ENCODE results near the gene PNMT. TPM values are rescaled to one million over a fixed set of nuclear protein-coding genes. Genes with fewer than 3 reads are reported as not detected.

PNMT gene
- total and polyA plus RNA-seq, 2 of the 4 experiments (the other 2 are of a cell fraction): not detected

DNA sequence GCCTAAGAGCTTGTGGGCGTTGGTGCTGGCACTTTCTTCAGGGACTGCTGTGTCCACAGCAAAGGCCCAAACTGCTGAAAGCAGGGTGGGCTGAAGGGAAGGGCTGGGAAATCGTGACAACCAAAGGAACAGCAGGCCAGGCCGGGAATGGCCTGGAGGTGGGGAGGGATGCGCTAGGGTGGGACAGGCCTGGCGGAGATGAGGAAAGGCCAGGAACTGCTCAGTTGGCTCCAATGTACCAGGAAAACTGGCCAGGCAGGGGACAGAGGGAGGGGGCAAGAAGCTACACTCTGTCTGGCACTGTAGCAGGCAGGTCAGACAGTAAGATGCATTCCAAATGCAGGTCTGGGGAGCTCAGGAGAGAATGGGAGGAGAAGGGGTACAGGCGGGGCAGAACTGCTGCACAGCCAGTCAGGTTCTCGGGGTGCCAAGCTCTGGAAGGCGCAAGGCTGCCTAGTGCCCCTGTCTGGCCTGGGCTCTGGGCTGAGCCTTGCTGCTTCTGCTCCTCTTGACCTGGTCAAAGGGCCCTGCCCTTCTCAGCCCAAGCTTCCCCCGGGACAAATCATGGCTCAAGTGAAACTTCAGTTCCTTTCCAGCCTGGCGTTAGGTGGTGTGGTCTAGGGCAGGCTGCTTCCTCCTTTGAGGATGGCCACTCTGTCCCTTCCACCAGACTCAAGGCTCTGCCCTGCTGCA, 7.3 kb downstream of the PNMT start:
- dilution Hi-C loops (cut with HindIII; ENCODE audit: low sequenced_read_pairs, unreplicated experiment) (no loop called here), in situ Hi-C loops (cut with MboI; ENCODE audit: low sequenced_read_pairs) (no loop called here), intact Hi-C loops (cut with micrococcal nuclease) (no loop called here)
- no peak overlapping the region for H3K56ac ChIP-seq (ENCODE audit: extremely low read depth, insufficient read depth, low read length)
- POLR2A ChIA-PET (ENCODE audit: unreplicated experiment): no interaction called here
- no peak overlapping the region for H3K18ac ChIP-seq (ENCODE audit: low read depth, low read length)
- H3K27ac ChIP-seq (ENCODE audit: insufficient read depth, low read length): no peak overlapping the region
- no peak overlapping the region for H2BK15ac ChIP-seq (ENCODE audit: low read depth, low read length)
- no peak overlapping the region for H2AK9ac ChIP-seq (replicated peaks; ENCODE audit: low read depth, low read length, poor library complexity)
- no peak overlapping the region for H4K8ac ChIP-seq (ENCODE audit: low read depth in 2 of 2, low read length in 2 of 2)
- no peak for TF ChIP-seq RFX5 (IDR thresholded peaks at IDR 0.05; ENCODE audit: low read depth, low read length)
- TF ChIP-seq CHD1 (IDR thresholded peaks at IDR 0.05; ENCODE audit: low read depth, low read length): no peak
- TF ChIP-seq FOS (IDR thresholded peaks at IDR 0.05; ENCODE audit: low read depth, low read length): no peak
- TF ChIP-seq, protein P1, sequence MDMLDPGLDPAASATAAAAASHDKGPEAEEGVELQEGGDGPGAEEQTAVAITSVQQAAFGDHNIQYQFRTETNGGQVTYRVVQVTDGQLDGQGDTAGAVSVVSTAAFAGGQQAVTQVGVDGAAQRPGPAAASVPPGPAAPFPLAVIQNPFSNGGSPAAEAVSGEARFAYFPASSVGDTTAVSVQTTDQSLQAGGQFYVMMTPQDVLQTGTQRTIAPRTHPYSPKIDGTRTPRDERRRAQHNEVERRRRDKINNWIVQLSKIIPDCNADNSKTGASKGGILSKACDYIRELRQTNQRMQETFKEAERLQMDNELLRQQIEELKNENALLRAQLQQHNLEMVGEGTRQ (IDR thresholded peaks at IDR 0.05; ENCODE audit: low read depth, low read length): no peak
- TF ChIP-seq RCOR1 (IDR thresholded peaks at IDR 0.05; ENCODE audit: insufficient replicate concordance, low read length): no peak
- TF ChIP-seq, protein P2, sequence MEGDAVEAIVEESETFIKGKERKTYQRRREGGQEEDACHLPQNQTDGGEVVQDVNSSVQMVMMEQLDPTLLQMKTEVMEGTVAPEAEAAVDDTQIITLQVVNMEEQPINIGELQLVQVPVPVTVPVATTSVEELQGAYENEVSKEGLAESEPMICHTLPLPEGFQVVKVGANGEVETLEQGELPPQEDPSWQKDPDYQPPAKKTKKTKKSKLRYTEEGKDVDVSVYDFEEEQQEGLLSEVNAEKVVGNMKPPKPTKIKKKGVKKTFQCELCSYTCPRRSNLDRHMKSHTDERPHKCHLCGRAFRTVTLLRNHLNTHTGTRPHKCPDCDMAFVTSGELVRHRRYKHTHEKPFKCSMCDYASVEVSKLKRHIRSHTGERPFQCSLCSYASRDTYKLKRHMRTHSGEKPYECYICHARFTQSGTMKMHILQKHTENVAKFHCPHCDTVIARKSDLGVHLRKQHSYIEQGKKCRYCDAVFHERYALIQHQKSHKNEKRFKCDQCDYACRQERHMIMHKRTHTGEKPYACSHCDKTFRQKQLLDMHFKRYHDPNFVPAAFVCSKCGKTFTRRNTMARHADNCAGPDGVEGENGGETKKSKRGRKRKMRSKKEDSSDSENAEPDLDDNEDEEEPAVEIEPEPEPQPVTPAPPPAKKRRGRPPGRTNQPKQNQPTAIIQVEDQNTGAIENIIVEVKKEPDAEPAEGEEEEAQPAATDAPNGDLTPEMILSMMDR (conservative IDR thresholded peaks at IDR 0.05; ENCODE audit: low read depth, low read length): no peak
- TF ChIP-seq MXI1 (IDR thresholded peaks at IDR 0.05; ENCODE audit: borderline replicate concordance, low read depth, low read length): no peak
- TF ChIP-seq NFE2L2 (IDR thresholded peaks at IDR 0.05; ENCODE audit: low read depth, low read length): no peak
- TF ChIP-seq MAFK (IDR thresholded peaks at IDR 0.05; ENCODE audit: low read depth, low read length): no peak
- TF ChIP-seq BHLHE40 (IDR thresholded peaks at IDR 0.05; ENCODE audit: low read depth, low read length): no peak
- no peak for TF ChIP-seq CEBPB (IDR thresholded peaks at IDR 0.05; ENCODE audit: low read depth, low read length)
- no peak for TF ChIP-seq MAZ (IDR thresholded peaks at IDR 0.05; ENCODE audit: borderline replicate concordance, low read depth, low read length)
- TF ChIP-seq POLR2A (IDR thresholded peaks at IDR 0.05; ENCODE audit: low read depth, low read length): no peak
- no peak for TF ChIP-seq SMC3 (IDR thresholded peaks at IDR 0.05; ENCODE audit: low read depth, low read length)
- TF ChIP-seq RAD21 (IDR thresholded peaks at IDR 0.05; ENCODE audit: low read length): no peak
- no peak for TF ChIP-seq ELK1 (IDR thresholded peaks at IDR 0.05; ENCODE audit: borderline replicate concordance, low read depth, low read length)
- H3K23ac ChIP-seq (ENCODE audit: low read depth, low read length): no peak overlapping the region
- H3K9me3 ChIP-seq (ENCODE audit: control insufficient read depth, insufficient read depth, low read length): no peaks in the 10 kb centered on the region
- no peak overlapping the region for H2AFZ ChIP-seq (replicated peaks; ENCODE audit: low read length, poor library complexity)
- WGBS, 2 experiments (ENCODE audit: extremely low coverage in 2 of 2, insufficient read length in 1 of 2): 71% methylated on average over 5 of the region's 10 CpGs; no CpG with 5 or more reads in 1 of the 2 experiments
- no peak overlapping the region for H4K91ac ChIP-seq (ENCODE audit: insufficient read depth, low read depth, low read length)
- peaks cover 16% of the 10 kb centered on the region for H3K27me3 ChIP-seq (ENCODE audit: control insufficient read depth, insufficient read depth, low read length)
- no peak overlapping the region for H3K4me2 ChIP-seq (ENCODE audit: low read depth, low read length)
- H3K4me3 ChIP-seq (ENCODE audit: insufficient read depth, low read depth, low read length): no peak overlapping the region
- no peak overlapping the region for H4K5ac ChIP-seq (ENCODE audit: low read depth, low read length)
- H3K36me3 ChIP-seq (ENCODE audit: control insufficient read depth, insufficient read depth, low read length): peaks cover 4% of the 10 kb centered on the region; the same call in 1 of the 2 replicates
- CTCF ChIA-PET: interaction anchor here (0.8 kb wide), 1 partner anchor 12 kb away, joined by 3 read pairs; the partner anchor contains the start of gene PGAP3
- no peak for ATAC-seq (ENCODE audit: low read depth)
- no peaks in the 10 kb centered on the region for H3K79me1 ChIP-seq (ENCODE audit: low read depth in 1 of 2, low read length in 2 of 2)
- no peak for DNase-seq
- no peak overlapping the region for H3K9ac ChIP-seq (ENCODE audit: low read depth, low read length)
- H3K4ac ChIP-seq (ENCODE audit: low read depth, low read length): no peak overlapping the region
- H2BK5ac ChIP-seq (ENCODE audit: low read depth, low read length, poor library complexity, severe bottlenecking): no peak overlapping the region
- peaks cover 7% of the 10 kb centered on the region for H3K4me1 ChIP-seq (ENCODE audit: control insufficient read depth, insufficient read depth, low read length)
- no peak overlapping the region for H2BK120ac ChIP-seq (ENCODE audit: low read depth, low read length)
- H2AK5ac ChIP-seq (ENCODE audit: low read depth, low read length): no peak overlapping the region
- H3K14ac ChIP-seq (replicated peaks; ENCODE audit: low read depth, low read length): no peak overlapping the region
- H2BK20ac ChIP-seq (ENCODE audit: low read depth, low read length): no peak overlapping the region
- BruUV-seq (replicated peaks): no TSS peak
- H3K9me1 ChIP-seq (ENCODE audit: insufficient read depth, low read length): peaks cover 7% of the 10 kb centered on the region; the same call in 1 of the 2 replicates
- no peaks in the 10 kb centered on the region for H4K20me1 ChIP-seq (ENCODE audit: insufficient read depth, low read length)

All from IMR-90 (cell line).